Suprapubic skin (tissue), 4 donors: ENCODE measurements around the gene TSNAX. TPM values are rescaled to one million over a fixed set of nuclear protein-coding genes. Genes with fewer than 3 reads are reported as not detected.

ENCODE experiments used
- DNase-seq, 2 donors: peaks; one replicate each; pipeline ENCODE4 v3.0.0-alpha.2; 2019; ENCODE audit warnings: low spot score in 2 of 2
- H3K27ac ChIP-seq: fragments of 200-600 bp; sonication (generic); one replicate; pipeline ENCODE4 v1.5.1; 2019
- H3K27me3 ChIP-seq: fragments of 200-600 bp; sonication (generic); one replicate; pipeline ENCODE4 v1.5.1; 2019
- H3K36me3 ChIP-seq: fragments of 200-600 bp; sonication (generic); one replicate; pipeline ENCODE4 v1.5.1; 2019
- H3K4me1 ChIP-seq: fragments of 200-600 bp; sonication (generic); one replicate; pipeline ENCODE4 v1.5.1; 2019
- H3K4me3 ChIP-seq: fragments of 200-600 bp; sonication (generic); one replicate; pipeline ENCODE4 v1.5.1; 2019; ENCODE audit warnings: mild to moderate bottlenecking
- H3K9me3 ChIP-seq: fragments of 200-600 bp; sonication (generic); one replicate; pipeline ENCODE4 v1.5.1; 2019
- EP300 ChIP-seq: sonication (generic); formaldehyde crosslinking; IDR thresholded peaks from one replicate; pipeline ENCODE4 v1.6.1; 2017; ENCODE audit warnings: antibody characterized with exemption
- POLR2A ChIP-seq, 2 donors: fragments of 450-650 bp; IDR thresholded peaks; one replicate each; pipeline ENCODE4 v1.6.1; 2017; ENCODE audit warnings: antibody characterized with exemption in 2 of 2, mild to moderate bottlenecking in 2 of 2, moderate library complexity in 2 of 2
- POLR2AphosphoS5 ChIP-seq, 3 donors: sonication (generic); formaldehyde crosslinking; IDR thresholded peaks; one replicate each; pipeline ENCODE4 v1.6.1; 2017; ENCODE audit warnings: antibody characterized with exemption in 3 of 3
- WGBS: methylation state at CpG from one replicate; pipeline ENCODE4 v1.1.5; 2018; 5-methylcytosine and 5-hydroxymethylcytosine counted together
- total RNA-seq, 4 donors: library from RNA; depleted of rRNA; stranded (reverse); fragments of >200 nt; gene quantifications; one replicate each; pipeline ENCODE4 v1.1.0, GENCODE V29; 2016
- TF ChIP-seq, protein P1 (sequence below), 2 donors: fragments of 200-600 bp in 1 of 2; fragments of 450-650 bp in 1 of 2; sonication (generic) in 1 of 2; IDR thresholded peaks; one replicate each; pipeline ENCODE4 v1.5.1; 2016 to 2019; ENCODE audit warnings: antibody characterized with exemption in 2 of 2, mild to moderate bottlenecking in 1 of 2, moderate library complexity in 1 of 2

TSNAX gene
- total RNA-seq, 4 donors from 2014 or later: 18.8 to 36.4 (median 25.4) TPM

DNA sequence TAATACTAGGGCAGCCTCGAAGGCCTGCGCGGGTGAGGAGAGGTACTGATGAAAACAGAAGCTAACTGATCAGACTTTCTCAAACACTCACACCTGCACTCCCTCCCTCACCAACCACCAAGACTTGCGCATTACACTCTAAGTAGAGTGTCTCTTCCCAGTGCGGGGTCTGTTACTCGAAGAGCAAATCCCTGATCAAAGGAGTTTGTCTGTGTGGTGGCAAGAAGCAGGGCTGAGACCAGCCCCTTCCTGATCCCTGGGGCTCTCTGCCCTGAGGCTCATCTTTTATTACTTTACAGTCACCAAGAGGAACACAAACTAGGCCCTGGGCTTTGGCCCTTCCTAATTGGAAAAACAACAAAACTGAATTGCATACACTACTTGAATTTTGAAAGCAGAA lies 19.5 kb upstream of the TSNAX start:
- WGBS: 79% methylated on average over 6 of the region's 6 CpGs

DNA sequence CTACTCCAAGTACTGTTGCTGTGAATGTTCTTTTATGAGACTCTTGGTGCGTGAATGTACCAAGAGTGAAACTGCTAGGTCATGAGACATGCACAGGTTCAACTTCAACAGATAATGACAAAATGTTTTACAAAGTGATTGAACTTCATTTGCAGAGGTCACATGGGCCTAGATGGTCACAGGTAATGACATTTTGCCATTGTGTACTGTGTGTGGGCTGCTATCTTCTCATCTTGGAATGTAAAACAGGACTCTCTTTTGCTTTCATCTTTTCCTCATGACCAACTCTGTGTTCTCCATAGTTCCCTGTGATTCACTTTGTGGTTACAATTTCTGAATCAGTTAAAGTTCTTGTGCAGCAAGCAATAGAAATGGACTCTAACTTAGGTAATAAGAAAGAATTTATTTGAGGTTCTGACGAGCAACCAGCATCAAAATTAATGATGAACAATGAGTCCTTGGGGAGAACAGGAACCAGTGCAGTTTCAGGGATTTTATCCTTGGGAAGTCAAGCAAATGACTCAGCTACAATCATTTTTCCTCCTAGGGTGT lies 16.2 kb upstream of the TSNAX start:
- Histone ChIP-seq H3K9me3 (no peaks in the 10 kb centered on the region), H3K27ac (peak overlapping the region; percentile 17), H3K36me3 (no peaks in the 10 kb centered on the region), H3K27me3 (no peaks in the 10 kb centered on the region), H3K4me1 (peaks cover 39% of the 10 kb centered on the region), H3K4me3 (no peak overlapping the region)
- DNase-seq: no peak
- WGBS: 48% methylated on average over 2 of the region's 2 CpGs
- TF ChIP-seq EP300 (no peak), POLR2A (IDR thresholded peaks at IDR 0.05) (no peak), POLR2AphosphoS5 (IDR thresholded peaks at IDR 0.05) (no peak)
- TF ChIP-seq, protein P1, sequence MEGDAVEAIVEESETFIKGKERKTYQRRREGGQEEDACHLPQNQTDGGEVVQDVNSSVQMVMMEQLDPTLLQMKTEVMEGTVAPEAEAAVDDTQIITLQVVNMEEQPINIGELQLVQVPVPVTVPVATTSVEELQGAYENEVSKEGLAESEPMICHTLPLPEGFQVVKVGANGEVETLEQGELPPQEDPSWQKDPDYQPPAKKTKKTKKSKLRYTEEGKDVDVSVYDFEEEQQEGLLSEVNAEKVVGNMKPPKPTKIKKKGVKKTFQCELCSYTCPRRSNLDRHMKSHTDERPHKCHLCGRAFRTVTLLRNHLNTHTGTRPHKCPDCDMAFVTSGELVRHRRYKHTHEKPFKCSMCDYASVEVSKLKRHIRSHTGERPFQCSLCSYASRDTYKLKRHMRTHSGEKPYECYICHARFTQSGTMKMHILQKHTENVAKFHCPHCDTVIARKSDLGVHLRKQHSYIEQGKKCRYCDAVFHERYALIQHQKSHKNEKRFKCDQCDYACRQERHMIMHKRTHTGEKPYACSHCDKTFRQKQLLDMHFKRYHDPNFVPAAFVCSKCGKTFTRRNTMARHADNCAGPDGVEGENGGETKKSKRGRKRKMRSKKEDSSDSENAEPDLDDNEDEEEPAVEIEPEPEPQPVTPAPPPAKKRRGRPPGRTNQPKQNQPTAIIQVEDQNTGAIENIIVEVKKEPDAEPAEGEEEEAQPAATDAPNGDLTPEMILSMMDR (IDR thresholded peaks at IDR 0.05): no peak

More for the DNA sequence above, 19.5 kb upstream of the TSNAX start:
- DNase-seq: no peak
- H3K27ac ChIP-seq: peak overlapping the region; percentile 53
- H3K9me3 ChIP-seq: no peaks in the 10 kb centered on the region
- no peak for TF ChIP-seq POLR2AphosphoS5 (IDR thresholded peaks at IDR 0.05)
- no peak for TF ChIP-seq POLR2A (IDR thresholded peaks at IDR 0.05)
- TF ChIP-seq EP300: no peak
- TF ChIP-seq, protein P1 (IDR thresholded peaks at IDR 0.05): no peak
- H3K27me3 ChIP-seq: no peaks in the 10 kb centered on the region
- peaks cover 24% of the 10 kb centered on the region for H3K4me1 ChIP-seq
- no peaks in the 10 kb centered on the region for H3K36me3 ChIP-seq
- H3K4me3 ChIP-seq: no peak overlapping the region

DNA sequence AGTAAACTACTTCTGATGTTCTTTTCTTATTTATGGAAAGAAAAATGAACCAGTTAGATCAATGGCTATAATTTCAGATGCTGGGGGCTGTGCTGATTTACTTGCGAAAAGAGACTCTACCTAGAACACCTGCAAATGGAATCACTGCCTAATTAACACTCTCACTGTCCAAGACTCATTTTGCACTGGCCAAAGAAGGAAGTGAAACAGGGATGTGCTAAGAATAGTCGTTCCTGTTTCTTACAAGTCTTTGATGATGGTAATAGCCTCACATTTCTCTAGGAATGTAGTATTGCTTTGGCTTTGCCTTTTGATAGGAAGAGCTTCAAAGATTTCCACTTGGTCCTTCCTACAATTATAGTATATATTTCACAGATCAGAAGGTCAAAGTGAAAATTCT lies 12.7 kb upstream of the TSNAX start:
- H3K4me3 ChIP-seq: no peak overlapping the region
- 66% methylated on average over 2 of the region's 2 CpGs for whole genome bisulfite sequencing
- no peaks in the 10 kb centered on the region for H3K27me3 ChIP-seq
- no peak for DNase-seq
- no peak overlapping the region for H3K27ac ChIP-seq
- H3K4me1 ChIP-seq: peaks cover 32% of the 10 kb centered on the region
- no peaks in the 10 kb centered on the region for H3K9me3 ChIP-seq
- TF ChIP-seq POLR2A (IDR thresholded peaks at IDR 0.05) (no peak), EP300 (no peak), POLR2AphosphoS5 (IDR thresholded peaks at IDR 0.05) (no peak)
- TF ChIP-seq, protein P1 (IDR thresholded peaks at IDR 0.05): no peak
- H3K36me3 ChIP-seq: no peaks in the 10 kb centered on the region

DNA sequence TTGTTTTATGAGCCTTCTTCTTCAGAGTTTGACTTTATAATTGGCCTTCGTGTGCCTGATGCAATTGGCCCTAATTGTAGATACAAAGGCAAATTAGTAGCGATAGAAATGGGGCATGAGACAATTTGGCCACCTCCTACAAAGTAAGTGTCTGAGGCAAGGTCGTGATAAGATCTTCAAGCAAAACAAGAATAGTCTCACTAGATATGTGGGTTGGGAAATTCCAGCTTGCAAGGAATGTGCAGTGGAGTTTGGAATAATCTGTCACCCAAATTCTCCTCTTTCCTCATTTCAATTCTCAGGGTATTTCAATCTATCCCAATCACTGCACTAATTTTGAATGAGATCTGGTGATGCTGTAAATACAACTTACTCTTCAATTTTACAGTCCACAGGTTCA lies 11.4 kb upstream of the TSNAX start:
- Histone ChIP-seq H3K36me3 (no peaks in the 10 kb centered on the region), H3K4me3 (no peak overlapping the region), H3K27ac (no peak overlapping the region), H3K27me3 (no peaks in the 10 kb centered on the region), H3K9me3 (no peaks in the 10 kb centered on the region), H3K4me1 (peaks cover 26% of the 10 kb centered on the region)
- WGBS: 38% methylated on average over 3 of the region's 3 CpGs
- TF ChIP-seq POLR2A (IDR thresholded peaks at IDR 0.05) (no peak), EP300 (no peak), POLR2AphosphoS5 (IDR thresholded peaks at IDR 0.05) (no peak)
- TF ChIP-seq, protein P1 (IDR thresholded peaks at IDR 0.05): no peak
- DNase-seq: no peak

DNA sequence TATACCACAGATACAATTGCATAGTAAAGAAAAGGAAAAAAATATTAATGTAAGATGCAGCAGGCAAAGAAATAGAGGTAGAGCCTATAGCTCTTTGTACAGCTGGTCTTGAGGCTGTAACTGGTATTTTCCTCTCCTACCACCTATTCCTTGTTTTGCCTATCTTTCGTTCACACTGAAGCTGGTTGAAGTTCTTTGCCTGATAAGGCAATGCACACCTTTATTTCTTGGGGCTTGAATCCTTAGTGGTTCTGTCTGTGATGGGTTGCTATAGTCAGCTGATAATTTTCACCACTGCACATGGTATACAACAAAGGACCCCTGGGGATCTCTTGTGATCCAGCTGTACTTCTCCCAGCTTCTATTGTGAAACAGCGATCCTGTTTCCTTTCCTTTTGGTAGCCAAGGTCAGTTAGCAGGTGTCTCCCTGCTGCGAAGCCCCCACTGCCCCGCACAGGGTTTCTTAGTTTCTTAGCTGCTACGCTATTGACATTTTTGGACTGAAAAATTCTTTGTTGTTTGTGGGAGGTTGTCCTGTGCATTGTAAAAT lies 9.9 kb upstream of the TSNAX start:
- Histone ChIP-seq H3K9me3 (no peaks in the 10 kb centered on the region), H3K27me3 (no peaks in the 10 kb centered on the region), H3K36me3 (no peaks in the 10 kb centered on the region), H3K4me1 (peaks cover 15% of the 10 kb centered on the region), H3K4me3 (no peak overlapping the region), H3K27ac (no peak overlapping the region)
- no peak for DNase-seq
- TF ChIP-seq, protein P1 (IDR thresholded peaks at IDR 0.05): no peak
- TF ChIP-seq POLR2A (IDR thresholded peaks at IDR 0.05) (no peak), EP300 (no peak), POLR2AphosphoS5 (IDR thresholded peaks at IDR 0.05) (no peak)
- 87% methylated on average over 5 of the region's 5 CpGs for WGBS
